ENCODE results near the gene SETBP1. TPM values are rescaled to one million over a fixed set of nuclear protein-coding genes. Genes with fewer than 3 reads are reported as not detected.

SETBP1 gene
- total and polyA plus RNA-seq, 2 of the 13 experiments (the other 11 are each of a cell fraction or from before 2014, with no cell fraction given) = 0.18 to 0.65 TPM

GRCh38 chr18:44702594-44702993, 21.9 kb downstream of the SETBP1 start:
- no peaks in the 10 kb centered on the region for H3K4me1 ChIP-seq (ENCODE audit: insufficient read depth, low read length)
- TF ChIP-seq ARID2 (CRISPR knock-in tag; IDR thresholded peaks at IDR 0.05; ENCODE audit: borderline replicate concordance) (no peak), DDIT3 (CRISPR knock-in tag; IDR thresholded peaks at IDR 0.05) (no peak), SMAD1 (CRISPR knock-in tag; IDR thresholded peaks at IDR 0.05; ENCODE audit: borderline replicate concordance, low read depth) (no peak)
- H3K4me2 ChIP-seq (ENCODE audit: low read depth, low read length) = no peak overlapping the region
- 50% methylated on average over 1 of the region's 1 CpG for WGBS (ENCODE audit: low lambda C conversion rate)
- ChIA-PET POLR2A (no interaction called here), CTCF (ENCODE audit: low intra/inter-chr PET ratio, low total read pairs) (no interaction called here)
- H3K9me3 ChIP-seq (ENCODE audit: low read length) = no peaks in the 10 kb centered on the region
- H3K4me3 ChIP-seq (replicated peaks in 1 of 3; ENCODE audit: insufficient read depth in 1 of 3, low read depth in 2 of 3, low read length in 3 of 3) = no peak overlapping the region
- no peaks in the 10 kb centered on the region for H3K36me3 ChIP-seq (replicated peaks in 1 of 2; ENCODE audit: control insufficient read depth in 1 of 2, insufficient read depth in 2 of 2, low read length in 2 of 2)
- in situ Hi-C loops (cut with HindIII; ENCODE audit: extremely low pct_ligation_motif_present, low pct_unique_long_range_greater_than_20kb) (no loop called here), intact Hi-C loops (cut with micrococcal nuclease; ENCODE audit: unreplicated experiment) (no loop called here)
- H3K79me2 ChIP-seq (ENCODE audit: insufficient read depth, low read length) = no peaks in the 10 kb centered on the region
- H3K27me3 ChIP-seq (ENCODE audit: control insufficient read depth in 1 of 2, insufficient read depth in 2 of 2, low read length in 2 of 2) = 0 out of 5 replicates have a peak, but pooled peaks cover 0 to 2% of the 10 kb centered on the region in 2 experiments
- FAIRE-seq (no peak), DNase-seq (ENCODE audit: low spot score) (no peak), ATAC-seq (no peak)
- no peak overlapping the region for H2AFZ ChIP-seq (ENCODE audit: low read length)
- no peaks in the 10 kb centered on the region for H4K20me1 ChIP-seq (ENCODE audit: insufficient read depth, low read length)
- no TSS peak for BruUV-seq (replicated peaks)
- no peak overlapping the region for H3K9ac ChIP-seq (ENCODE audit: insufficient read depth, low read depth, low read length)
- no peak overlapping the region for H3K27ac ChIP-seq (ENCODE audit: extremely low read length, insufficient read depth, low read length)

GRCh38 chr18:44704135-44704789, 23.6 kb downstream of the SETBP1 start:
- in situ Hi-C loops (cut with HindIII; ENCODE audit: extremely low pct_ligation_motif_present, low pct_unique_long_range_greater_than_20kb) = no loop called here
- Histone ChIP-seq H4K20me1 (ENCODE audit: insufficient read depth, low read length) (no peaks in the 10 kb centered on the region), H3K79me2 (ENCODE audit: insufficient read depth, low read length) (no peaks in the 10 kb centered on the region), H3K4me3 (replicated peaks in 1 of 3; ENCODE audit: insufficient read depth in 1 of 3, low read depth in 2 of 3, low read length in 3 of 3) (no peak overlapping the region), H3K27me3 (ENCODE audit: control insufficient read depth in 1 of 2, insufficient read depth in 2 of 2, low read length in 2 of 2) (0 out of 5 replicates have a peak, but pooled peaks cover 0 to 2% of the 10 kb centered on the region in 2 experiments), H3K4me2 (ENCODE audit: low read depth, low read length) (no peak overlapping the region), H3K9me3 (ENCODE audit: low read length) (no peaks in the 10 kb centered on the region), H2AFZ (ENCODE audit: low read length) (no peak overlapping the region), H3K9ac (ENCODE audit: insufficient read depth, low read depth, low read length) (no peak overlapping the region), H3K36me3 (replicated peaks in 1 of 2; ENCODE audit: control insufficient read depth in 1 of 2, insufficient read depth in 2 of 2, low read length in 2 of 2) (no peaks in the 10 kb centered on the region), H3K27ac (ENCODE audit: extremely low read length, insufficient read depth, low read length) (no peak overlapping the region), H3K4me1 (ENCODE audit: insufficient read depth, low read length) (no peaks in the 10 kb centered on the region)
- no TSS peak for BruUV-seq (replicated peaks)
- ATAC-seq = no peak
- no peak for FAIRE-seq
- intact Hi-C loops (cut with micrococcal nuclease; ENCODE audit: unreplicated experiment) = no loop called here
- TF ChIP-seq ZZZ3 (CRISPR knock-in tag; IDR thresholded peaks at IDR 0.05; ENCODE audit: borderline replicate concordance) (no peak), JDP2 (CRISPR knock-in tag; IDR thresholded peaks at IDR 0.05; ENCODE audit: borderline replicate concordance) (no peak), PAWR (CRISPR knock-in tag; IDR thresholded peaks at IDR 0.05; ENCODE audit: borderline replicate concordance) (no peak), MAFF (IDR thresholded peaks at IDR 0.05; ENCODE audit: low read depth, low read length) (peak; percentile 96), TERF1 (CRISPR knock-in tag; IDR thresholded peaks at IDR 0.05) (no peak), MAFK (conservative IDR thresholded peaks at IDR 0.05 in 1 of 2, IDR thresholded peaks at IDR 0.05 in 1 of 2; ENCODE audit: low read length in 2 of 2) (peak; percentile 92 to 97), ZFP82 (CRISPR knock-in tag; IDR thresholded peaks at IDR 0.05; ENCODE audit: borderline replicate concordance) (no peak)
- 0% methylated on average over 1 of the region's 1 CpG for WGBS (ENCODE audit: low lambda C conversion rate)
- ChIA-PET POLR2A (no interaction called here), CTCF (ENCODE audit: low intra/inter-chr PET ratio, low total read pairs) (no interaction called here)
- DNase-seq (ENCODE audit: low spot score) = no peak
